Measurements from ENCODE around the gene CEBPG.

Gene CEBPG

DNA sequence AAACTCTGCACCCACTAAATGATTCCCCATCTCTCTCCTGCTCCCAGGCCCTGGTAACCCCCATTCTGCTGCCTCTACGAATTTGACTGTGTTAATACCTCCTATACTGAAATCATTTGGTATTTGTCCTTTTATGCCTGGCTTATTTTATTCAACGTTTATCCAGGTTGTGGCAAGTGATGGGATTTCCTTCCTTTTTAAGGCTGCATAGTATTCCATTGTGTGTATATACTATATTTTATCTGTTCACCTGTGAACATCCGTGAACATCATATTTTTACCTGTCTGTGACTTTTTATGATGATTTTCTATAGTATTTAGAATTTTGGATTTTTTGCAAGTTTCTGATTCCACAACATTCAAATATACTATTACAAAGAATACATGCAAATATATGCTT, 13.9 kb upstream of the CEBPG start:
- H3K27me3 ChIP-seq (ENCODE audit: insufficient read depth, low read depth) = no peaks in the 10 kb centered on the region
- H3K36me3 ChIP-seq (ENCODE audit: insufficient read depth) = no peaks in the 10 kb centered on the region
- H3K27ac ChIP-seq = no peak overlapping the region
- TF ChIP-seq, protein P1, sequence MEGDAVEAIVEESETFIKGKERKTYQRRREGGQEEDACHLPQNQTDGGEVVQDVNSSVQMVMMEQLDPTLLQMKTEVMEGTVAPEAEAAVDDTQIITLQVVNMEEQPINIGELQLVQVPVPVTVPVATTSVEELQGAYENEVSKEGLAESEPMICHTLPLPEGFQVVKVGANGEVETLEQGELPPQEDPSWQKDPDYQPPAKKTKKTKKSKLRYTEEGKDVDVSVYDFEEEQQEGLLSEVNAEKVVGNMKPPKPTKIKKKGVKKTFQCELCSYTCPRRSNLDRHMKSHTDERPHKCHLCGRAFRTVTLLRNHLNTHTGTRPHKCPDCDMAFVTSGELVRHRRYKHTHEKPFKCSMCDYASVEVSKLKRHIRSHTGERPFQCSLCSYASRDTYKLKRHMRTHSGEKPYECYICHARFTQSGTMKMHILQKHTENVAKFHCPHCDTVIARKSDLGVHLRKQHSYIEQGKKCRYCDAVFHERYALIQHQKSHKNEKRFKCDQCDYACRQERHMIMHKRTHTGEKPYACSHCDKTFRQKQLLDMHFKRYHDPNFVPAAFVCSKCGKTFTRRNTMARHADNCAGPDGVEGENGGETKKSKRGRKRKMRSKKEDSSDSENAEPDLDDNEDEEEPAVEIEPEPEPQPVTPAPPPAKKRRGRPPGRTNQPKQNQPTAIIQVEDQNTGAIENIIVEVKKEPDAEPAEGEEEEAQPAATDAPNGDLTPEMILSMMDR (conservative IDR thresholded peaks at IDR 0.05; ENCODE audit: low read depth, low read length) = no peak
- no peaks in the 10 kb centered on the region for H4K20me1 ChIP-seq (ENCODE audit: insufficient read depth)
- no peak overlapping the region for H2AFZ ChIP-seq (ENCODE audit: low read depth)
- no peak overlapping the region for H3K9ac ChIP-seq
- no peaks in the 10 kb centered on the region for H3K4me1 ChIP-seq (ENCODE audit: low read depth, poor library complexity, severe bottlenecking)
- H3K4me2 ChIP-seq = no peak overlapping the region
- H3K4me3 ChIP-seq (IDR thresholded peaks at IDR 0.05; ENCODE audit: insufficient read depth, low read depth, low read length) = no peak overlapping the region
- H3K79me2 ChIP-seq (ENCODE audit: insufficient read depth, low read depth) = no peaks in the 10 kb centered on the region

DNA sequence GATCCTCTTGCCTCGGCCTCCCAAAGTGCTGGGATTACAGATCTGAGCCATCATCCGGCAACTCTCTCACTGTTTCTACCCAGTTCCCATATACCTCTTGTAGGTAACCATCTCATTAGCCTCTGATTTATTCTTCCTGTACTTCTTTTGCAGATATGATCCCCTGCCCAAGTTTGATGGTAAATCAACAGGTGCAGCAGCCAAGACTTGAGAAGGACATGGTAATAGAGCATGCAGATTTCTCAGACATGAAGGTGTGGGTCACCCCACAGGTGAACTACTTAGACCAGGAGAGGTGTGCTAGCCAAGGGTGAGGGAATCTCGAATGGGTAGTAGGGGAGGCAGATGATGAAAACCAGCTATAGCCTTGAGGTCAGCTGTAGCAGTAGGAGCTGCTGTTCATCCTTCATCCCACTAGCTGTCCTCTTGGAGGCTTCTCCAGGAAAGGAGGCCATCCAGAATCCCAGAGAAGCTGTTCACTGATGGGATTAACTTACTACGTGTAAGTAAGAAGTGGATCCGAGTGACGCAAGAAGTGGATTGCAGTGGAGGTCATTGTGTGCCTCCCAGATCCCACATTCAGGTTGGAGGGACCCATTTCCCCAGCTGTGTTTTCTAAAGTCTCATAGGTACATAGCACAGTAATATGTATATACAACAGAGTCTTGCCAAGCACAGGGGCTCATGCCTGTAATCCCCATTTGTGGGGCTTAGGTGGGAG, 10.8 kb upstream of the CEBPG start:
- Histone ChIP-seq H3K36me3 (ENCODE audit: insufficient read depth) (no peaks in the 10 kb centered on the region), H3K27me3 (ENCODE audit: insufficient read depth, low read depth) (no peaks in the 10 kb centered on the region), H3K27ac (no peak overlapping the region), H3K9ac (no peak overlapping the region), H2AFZ (ENCODE audit: low read depth) (no peak overlapping the region), H3K4me1 (ENCODE audit: low read depth, poor library complexity, severe bottlenecking) (no peaks in the 10 kb centered on the region), H3K79me2 (ENCODE audit: insufficient read depth, low read depth) (no peaks in the 10 kb centered on the region), H3K4me2 (no peak overlapping the region), H4K20me1 (ENCODE audit: insufficient read depth) (no peaks in the 10 kb centered on the region), H3K4me3 (IDR thresholded peaks at IDR 0.05; ENCODE audit: insufficient read depth, low read depth, low read length) (no peak overlapping the region)
- TF ChIP-seq, protein P1 (conservative IDR thresholded peaks at IDR 0.05; ENCODE audit: low read depth, low read length) = no peak

DNA sequence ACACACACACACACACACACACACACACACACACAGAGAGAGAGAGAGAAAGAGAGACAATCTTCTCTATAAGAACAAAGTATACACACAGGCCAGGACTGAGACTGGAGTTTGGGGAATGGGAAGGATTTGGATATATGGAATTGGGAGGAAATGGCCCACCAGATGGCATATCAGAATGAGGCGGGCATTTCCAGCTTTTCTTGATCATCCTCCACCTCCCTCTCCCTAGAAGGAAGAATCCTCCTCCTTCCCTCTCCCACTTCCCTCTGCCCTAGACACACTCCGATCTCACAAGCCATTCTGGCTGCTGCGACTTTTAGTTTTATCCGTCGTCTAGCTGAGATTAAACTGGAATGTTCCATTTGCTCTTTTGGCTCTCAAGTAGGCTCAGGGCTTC, 10.0 kb upstream of the CEBPG start:
- TF ChIP-seq, protein P1 (conservative IDR thresholded peaks at IDR 0.05; ENCODE audit: low read depth, low read length) = no peak
- no peaks in the 10 kb centered on the region for H3K36me3 ChIP-seq (ENCODE audit: insufficient read depth)
- no peaks in the 10 kb centered on the region for H3K27me3 ChIP-seq (ENCODE audit: insufficient read depth, low read depth)
- no peak overlapping the region for H2AFZ ChIP-seq (ENCODE audit: low read depth)
- no peaks in the 10 kb centered on the region for H3K79me2 ChIP-seq (ENCODE audit: insufficient read depth, low read depth)
- H4K20me1 ChIP-seq (ENCODE audit: insufficient read depth) = no peaks in the 10 kb centered on the region
- no peak overlapping the region for H3K4me3 ChIP-seq (IDR thresholded peaks at IDR 0.05; ENCODE audit: insufficient read depth, low read depth, low read length)
- H3K27ac ChIP-seq = no peak overlapping the region
- H3K9ac ChIP-seq = no peak overlapping the region
- no peaks in the 10 kb centered on the region for H3K4me1 ChIP-seq (ENCODE audit: low read depth, poor library complexity, severe bottlenecking)
- no peak overlapping the region for H3K4me2 ChIP-seq

DNA sequence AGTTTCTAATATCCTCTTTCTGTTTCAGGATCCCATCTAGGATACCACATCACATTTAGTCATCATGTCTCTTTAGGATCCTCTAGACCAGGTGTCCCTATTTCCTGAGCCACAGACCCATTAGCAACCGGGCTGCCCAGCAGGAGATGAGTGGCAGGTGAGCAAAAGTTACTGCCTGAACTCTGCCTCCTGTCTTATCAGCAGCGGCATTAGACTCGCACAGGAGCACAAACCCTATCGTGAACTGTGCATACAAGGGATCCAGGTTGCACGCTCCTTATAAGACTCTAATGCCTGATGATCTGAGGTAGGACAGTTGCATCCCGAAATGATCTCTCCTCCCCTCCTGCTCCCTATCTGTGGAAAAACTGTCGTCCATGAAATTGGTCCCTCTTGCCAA, 7.8 kb upstream of the CEBPG start:
- no peak overlapping the region for H3K4me3 ChIP-seq (IDR thresholded peaks at IDR 0.05; ENCODE audit: insufficient read depth, low read depth, low read length)
- H3K4me2 ChIP-seq = no peak overlapping the region
- H4K20me1 ChIP-seq (ENCODE audit: insufficient read depth) = no peaks in the 10 kb centered on the region
- TF ChIP-seq, protein P1 (conservative IDR thresholded peaks at IDR 0.05; ENCODE audit: low read depth, low read length) = no peak
- H2AFZ ChIP-seq (ENCODE audit: low read depth) = no peak overlapping the region
- H3K36me3 ChIP-seq (ENCODE audit: insufficient read depth) = no peaks in the 10 kb centered on the region
- no peak overlapping the region for H3K9ac ChIP-seq
- H3K79me2 ChIP-seq (ENCODE audit: insufficient read depth, low read depth) = no peaks in the 10 kb centered on the region
- no peaks in the 10 kb centered on the region for H3K4me1 ChIP-seq (ENCODE audit: low read depth, poor library complexity, severe bottlenecking)
- H3K27me3 ChIP-seq (ENCODE audit: insufficient read depth, low read depth) = no peaks in the 10 kb centered on the region
- no peak overlapping the region for H3K27ac ChIP-seq
